Activated CD8-positive, alpha-beta memory T cell treated with anti-CD3 and anti-CD28 coated beads, Interleukin-2, amount 50 U/mL, for 4 hours (primary cell): ENCODE data around the gene KLRF1.

Experiments used
- DNase-seq: peaks from one replicate; pipeline ENCODE4 v3.0.0-alpha.2; 2020

KLRF1 gene

GRCh38 chr12:9827209-9827888 lies at the start of gene KLRF1:
Gene KLRF1, plus strand, starts transcription at chr12:9827481. Its CDS starts 64 bp downstream, at chr12:9827545.
- no peak for DNase-seq

GRCh38 chr12:9779209-9779608 lies 48.1 kb upstream of the KLRF1 start:
- DNase-seq, result no peak

- no peak for DNase-seq
Measured at GRCh38 chr12:9781360-9781759, 45.9 kb upstream of the KLRF1 start.

GRCh38 chr12:9782547-9783382 lies 44.5 kb upstream of the KLRF1 start:
- DNase-seq, result no peak

GRCh38 chr12:9784326-9784725 lies 43.0 kb upstream of the KLRF1 start:
- no peak for DNase-seq

- DNase-seq, result no peak
Measured at GRCh38 chr12:9784816-9785215, 42.5 kb upstream of the KLRF1 start.

- DNase-seq, result no peak
Measured at GRCh38 chr12:9786726-9787717, 40.3 kb upstream of the KLRF1 start.

GRCh38 chr12:9792185-9792900 lies 34.9 kb upstream of the KLRF1 start:
- no peak for DNase-seq

GRCh38 chr12:9792961-9793617 lies 34.2 kb upstream of the KLRF1 start:
- DNase-seq, result no peak

GRCh38 chr12:9793779-9794395 lies 33.4 kb upstream of the KLRF1 start:
- no peak for DNase-seq

GRCh38 chr12:9794484-9795093 lies 32.7 kb upstream of the KLRF1 start:
- DNase-seq, result no peak

GRCh38 chr12:9795945-9796344 lies 31.3 kb upstream of the KLRF1 start:
- no peak for DNase-seq

GRCh38 chr12:9796346-9796745 lies 30.9 kb upstream of the KLRF1 start:
- DNase-seq, result no peak

- no peak for DNase-seq
Measured at GRCh38 chr12:9796971-9797370, 30.3 kb upstream of the KLRF1 start.

GRCh38 chr12:9797722-9798619 lies 29.3 kb upstream of the KLRF1 start:
- DNase-seq, result peak; percentile 60

GRCh38 chr12:9799961-9800360 lies 27.3 kb upstream of the KLRF1 start:
- DNase-seq, result no peak

GRCh38 chr12:9805883-9806282 lies 21.4 kb upstream of the KLRF1 start:
- no peak for DNase-seq

GRCh38 chr12:9806714-9807113 lies 20.6 kb upstream of the KLRF1 start:
- no peak for DNase-seq

- DNase-seq, result no peak
Measured at GRCh38 chr12:9808504-9808903, 18.8 kb upstream of the KLRF1 start.

GRCh38 chr12:9809338-9809737 lies 17.9 kb upstream of the KLRF1 start:
- DNase-seq, result no peak
